ENCODE data around the gene SORBS1.

Gene SORBS1

GRCh38 chr10:95480102-95480900, 80.9 kb downstream of the SORBS1 start:
- H4K20me1 ChIP-seq (ENCODE audit: insufficient read depth) = no peaks in the 10 kb centered on the region
- no peak overlapping the region for H3K4me3 ChIP-seq (IDR thresholded peaks at IDR 0.05; ENCODE audit: insufficient read depth, low read depth, low read length)
- no peaks in the 10 kb centered on the region for H3K27me3 ChIP-seq (ENCODE audit: insufficient read depth, low read depth)
- H3K79me2 ChIP-seq (ENCODE audit: insufficient read depth, low read depth) = no peaks in the 10 kb centered on the region
- TF ChIP-seq CTCF (conservative IDR thresholded peaks at IDR 0.05; ENCODE audit: low read depth, low read length) = no peak
- no peaks in the 10 kb centered on the region for H3K36me3 ChIP-seq (ENCODE audit: insufficient read depth)
- no peak overlapping the region for H2AFZ ChIP-seq (ENCODE audit: low read depth)
- H3K4me2 ChIP-seq = no peak overlapping the region
- no peak overlapping the region for H3K9ac ChIP-seq
- H3K27ac ChIP-seq = no peak overlapping the region
- H3K4me1 ChIP-seq (ENCODE audit: low read depth, poor library complexity, severe bottlenecking) = no peaks in the 10 kb centered on the region

GRCh38 chr10:95478935-95479334, 82.2 kb downstream of the SORBS1 start:
- Histone ChIP-seq H3K4me1 (ENCODE audit: low read depth, poor library complexity, severe bottlenecking) (no peaks in the 10 kb centered on the region), H3K27ac (no peak overlapping the region)

GRCh38 chr10:95478185-95478584, 83.0 kb downstream of the SORBS1 start:
- Histone ChIP-seq H4K20me1 (ENCODE audit: insufficient read depth) (no peaks in the 10 kb centered on the region), H3K79me2 (ENCODE audit: insufficient read depth, low read depth) (no peaks in the 10 kb centered on the region), H3K27ac (no peak overlapping the region), H3K4me3 (IDR thresholded peaks at IDR 0.05; ENCODE audit: insufficient read depth, low read depth, low read length) (no peak overlapping the region), H3K27me3 (ENCODE audit: insufficient read depth, low read depth) (no peaks in the 10 kb centered on the region), H3K36me3 (ENCODE audit: insufficient read depth) (no peaks in the 10 kb centered on the region), H3K9ac (no peak overlapping the region), H2AFZ (ENCODE audit: low read depth) (no peak overlapping the region), H3K4me1 (ENCODE audit: low read depth, poor library complexity, severe bottlenecking) (no peaks in the 10 kb centered on the region), H3K4me2 (no peak overlapping the region)
- TF ChIP-seq CTCF (conservative IDR thresholded peaks at IDR 0.05; ENCODE audit: low read depth, low read length) = no peak

More at GRCh38 chr10:95478935-95479334, 82.2 kb downstream of the SORBS1 start:
- Histone ChIP-seq H3K36me3 (ENCODE audit: insufficient read depth) (no peaks in the 10 kb centered on the region), H3K27me3 (ENCODE audit: insufficient read depth, low read depth) (no peaks in the 10 kb centered on the region), H3K4me3 (IDR thresholded peaks at IDR 0.05; ENCODE audit: insufficient read depth, low read depth, low read length) (no peak overlapping the region), H3K4me2 (no peak overlapping the region), H3K9ac (no peak overlapping the region), H2AFZ (ENCODE audit: low read depth) (no peak overlapping the region), H4K20me1 (ENCODE audit: insufficient read depth) (no peaks in the 10 kb centered on the region), H3K79me2 (ENCODE audit: insufficient read depth, low read depth) (no peaks in the 10 kb centered on the region)
- TF ChIP-seq CTCF (conservative IDR thresholded peaks at IDR 0.05; ENCODE audit: low read depth, low read length) = no peak

- no peak overlapping the region for H3K9ac ChIP-seq
- no peaks in the 10 kb centered on the region for H3K79me2 ChIP-seq (ENCODE audit: insufficient read depth, low read depth)
- H3K4me1 ChIP-seq (ENCODE audit: low read depth, poor library complexity, severe bottlenecking) = no peaks in the 10 kb centered on the region
- no peaks in the 10 kb centered on the region for H3K27me3 ChIP-seq (ENCODE audit: insufficient read depth, low read depth)
- no peak overlapping the region for H3K4me2 ChIP-seq
- TF ChIP-seq CTCF (conservative IDR thresholded peaks at IDR 0.05; ENCODE audit: low read depth, low read length) = no peak
- H4K20me1 ChIP-seq (ENCODE audit: insufficient read depth) = no peaks in the 10 kb centered on the region
- H3K4me3 ChIP-seq (IDR thresholded peaks at IDR 0.05; ENCODE audit: insufficient read depth, low read depth, low read length) = no peak overlapping the region
- no peaks in the 10 kb centered on the region for H3K36me3 ChIP-seq (ENCODE audit: insufficient read depth)
- H2AFZ ChIP-seq (ENCODE audit: low read depth) = no peak overlapping the region
- H3K27ac ChIP-seq = no peak overlapping the region
Observed at GRCh38 chr10:95477175-95477520, 84.0 kb downstream of the SORBS1 start.

All from KMS-11 (cell line).